ENCODE results near the gene NDUFA3. TPM values are rescaled to one million over a fixed set of nuclear protein-coding genes. Genes with fewer than 3 reads are reported as not detected.
A peak's percentile ranks its signal among the peaks of the same experiment; 100 is the strongest.

Gene NDUFA3
- total RNA-seq, 2 experiments from 2014 or later: 86.3 to 92.4 TPM

DNA sequence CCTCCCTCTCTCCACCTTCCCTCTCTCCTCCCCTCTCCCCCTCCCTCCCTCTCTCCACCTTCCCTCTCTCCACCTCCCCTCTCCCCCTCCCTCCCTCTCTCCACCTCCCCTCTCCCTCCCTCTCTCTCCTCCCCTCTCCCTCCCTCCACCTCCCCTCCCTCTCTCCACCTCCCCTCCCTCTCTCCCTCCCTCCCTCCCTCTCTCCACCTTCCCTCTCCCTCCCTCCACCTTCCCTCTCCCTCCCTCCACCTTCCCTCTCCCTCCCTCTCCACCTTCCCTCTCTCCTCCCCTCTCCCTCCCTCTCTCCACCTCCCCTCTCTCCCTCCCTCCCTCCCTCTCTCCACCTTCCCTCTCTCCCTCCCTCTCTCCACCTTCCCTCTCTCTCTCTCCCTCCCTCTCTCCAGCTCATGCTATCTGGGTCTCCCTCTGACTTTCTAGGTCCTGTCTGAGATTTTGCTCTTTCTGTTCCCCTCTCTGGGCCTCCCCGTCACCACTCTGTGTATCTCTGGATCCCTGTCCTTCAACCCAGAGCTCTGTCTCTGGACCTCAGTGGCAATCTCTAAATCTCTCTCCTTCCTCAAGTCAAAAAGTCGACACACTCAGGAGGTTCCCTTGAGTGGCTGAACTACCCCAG lies 31.4 kb downstream of the NDUFA3 start:
- Histone ChIP-seq H3K9me3 (ENCODE audit: low read length) (no peaks in the 10 kb centered on the region), H3K4me2 (ENCODE audit: low read length) (no peak overlapping the region), H4K20me1 (ENCODE audit: insufficient read depth, low read length) (no peaks in the 10 kb centered on the region), H3K36me3 (ENCODE audit: insufficient read depth, low read length) (peaks cover 25% of the 10 kb centered on the region), H3K27ac (ENCODE audit: low read depth, low read length, poor library complexity, severe bottlenecking) (no peak overlapping the region), H2AFZ (ENCODE audit: low read length) (no peak overlapping the region), H3K9me2 (ENCODE audit: insufficient read depth, low read length) (no peaks in the 10 kb centered on the region), H3K4me3 (ENCODE audit: low read depth, low read length, poor library complexity, severe bottlenecking) (no peak overlapping the region), H3K4me1 (ENCODE audit: insufficient read depth, low read length, poor library complexity, severe bottlenecking) (peaks cover 14% of the 10 kb centered on the region), H3K79me2 (ENCODE audit: insufficient read depth, low read depth, low read length) (peaks cover 14% of the 10 kb centered on the region)
- TF ChIP-seq EZH2phosphoT487 (IDR thresholded peaks at IDR 0.05; ENCODE audit: borderline replicate concordance, low read depth, low read length): no peak
- TF ChIP-seq, protein P1, sequence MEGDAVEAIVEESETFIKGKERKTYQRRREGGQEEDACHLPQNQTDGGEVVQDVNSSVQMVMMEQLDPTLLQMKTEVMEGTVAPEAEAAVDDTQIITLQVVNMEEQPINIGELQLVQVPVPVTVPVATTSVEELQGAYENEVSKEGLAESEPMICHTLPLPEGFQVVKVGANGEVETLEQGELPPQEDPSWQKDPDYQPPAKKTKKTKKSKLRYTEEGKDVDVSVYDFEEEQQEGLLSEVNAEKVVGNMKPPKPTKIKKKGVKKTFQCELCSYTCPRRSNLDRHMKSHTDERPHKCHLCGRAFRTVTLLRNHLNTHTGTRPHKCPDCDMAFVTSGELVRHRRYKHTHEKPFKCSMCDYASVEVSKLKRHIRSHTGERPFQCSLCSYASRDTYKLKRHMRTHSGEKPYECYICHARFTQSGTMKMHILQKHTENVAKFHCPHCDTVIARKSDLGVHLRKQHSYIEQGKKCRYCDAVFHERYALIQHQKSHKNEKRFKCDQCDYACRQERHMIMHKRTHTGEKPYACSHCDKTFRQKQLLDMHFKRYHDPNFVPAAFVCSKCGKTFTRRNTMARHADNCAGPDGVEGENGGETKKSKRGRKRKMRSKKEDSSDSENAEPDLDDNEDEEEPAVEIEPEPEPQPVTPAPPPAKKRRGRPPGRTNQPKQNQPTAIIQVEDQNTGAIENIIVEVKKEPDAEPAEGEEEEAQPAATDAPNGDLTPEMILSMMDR (conservative IDR thresholded peaks at IDR 0.05; ENCODE audit: low read length): no peak
- ChIA-PET POLR2A (no interaction called here), CTCF (ENCODE audit: unreplicated experiment) (no interaction called here)
- no TSS peak for BruUV-seq (replicated peaks)
- intact Hi-C loops (cut with micrococcal nuclease; ENCODE audit: unreplicated experiment): no loop called here
- DNase-seq (ENCODE audit: low spot score): no peak

DNA sequence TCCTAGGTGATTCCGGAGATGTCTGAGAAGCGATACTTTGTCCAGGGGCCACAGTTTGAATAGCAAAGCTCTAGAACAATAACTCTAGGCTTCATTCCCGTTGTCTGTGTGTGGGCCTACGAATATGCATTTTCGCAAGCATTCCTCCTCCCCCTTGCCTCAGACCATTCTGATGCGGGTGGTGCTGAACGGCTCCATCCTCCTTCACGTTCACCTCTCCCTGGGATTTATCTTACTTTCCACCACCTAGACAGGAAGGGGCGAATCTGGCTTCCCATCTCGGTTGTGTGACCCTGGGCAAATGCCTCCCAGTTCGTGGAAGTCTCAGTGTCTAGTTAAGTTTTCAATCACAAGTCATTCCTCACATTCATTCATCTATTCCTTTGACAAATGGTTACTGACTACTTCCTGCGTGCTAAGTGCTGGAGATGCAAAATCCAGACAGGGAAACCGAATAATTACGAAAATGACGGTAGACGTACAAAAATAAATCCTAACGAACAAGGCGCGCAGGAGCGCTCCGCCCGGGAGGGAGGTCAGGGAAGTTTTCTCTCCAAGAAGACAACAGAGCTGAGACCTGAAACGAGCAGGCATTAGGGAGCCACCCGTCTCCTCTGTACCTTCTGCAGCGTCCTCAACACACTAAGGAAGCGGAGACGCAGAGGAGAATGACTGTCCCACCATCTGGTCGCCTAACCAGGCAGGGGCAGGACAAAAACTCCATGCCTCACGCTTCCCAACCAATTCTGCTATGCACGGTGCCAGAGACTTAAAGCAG lies 33.6 kb downstream of the NDUFA3 start:
- peaks cover 34% of the 10 kb centered on the region for H3K79me2 ChIP-seq (ENCODE audit: insufficient read depth, low read depth, low read length)
- peak overlapping the region; percentile 71 for H3K4me3 ChIP-seq (ENCODE audit: low read depth, low read length, poor library complexity, severe bottlenecking)
- peak overlapping the region; percentile 92 for H3K4me2 ChIP-seq (ENCODE audit: low read length)
- no TSS peak for BruUV-seq (replicated peaks)
- peak overlapping the region; percentile 79; the same call in 1 of the 2 replicates for H2AFZ ChIP-seq (ENCODE audit: low read length)
- H4K20me1 ChIP-seq (ENCODE audit: insufficient read depth, low read length): no peaks in the 10 kb centered on the region; the same call in 1 of the 2 replicates
- DNase-seq (ENCODE audit: low spot score): no peak
- peaks cover 21% of the 10 kb centered on the region for H3K4me1 ChIP-seq (ENCODE audit: insufficient read depth, low read length, poor library complexity, severe bottlenecking)
- peak overlapping the region; percentile 35 for H3K27ac ChIP-seq (ENCODE audit: low read depth, low read length, poor library complexity, severe bottlenecking)
- no peaks in the 10 kb centered on the region for H3K9me3 ChIP-seq (ENCODE audit: low read length)
- no peaks in the 10 kb centered on the region for H3K9me2 ChIP-seq (ENCODE audit: insufficient read depth, low read length)
- TF ChIP-seq EZH2phosphoT487 (IDR thresholded peaks at IDR 0.05; ENCODE audit: borderline replicate concordance, low read depth, low read length): no peak
- TF ChIP-seq, protein P1 (conservative IDR thresholded peaks at IDR 0.05; ENCODE audit: low read length): no peak
- POLR2A ChIA-PET: interaction anchor here (0.5 to 1.2 kb wide), 5 partner anchors 17 to 53 kb away, joined by 3 to 9 read pairs (median 7); partner anchors contain the start of genes LENG1, MBOAT7, PRPF31 and TFPT
- CTCF ChIA-PET (ENCODE audit: unreplicated experiment): interaction anchor here (0.6 to 1.0 kb wide), 3 partner anchors 21 to 53 kb away, joined by 3 to 6 read pairs (median 4); partner anchors contain the start of genes MBOAT7, PRPF31 and TFPT
- intact Hi-C loops (cut with micrococcal nuclease; ENCODE audit: unreplicated experiment): loop anchor here (2.0 kb wide), 1 partner anchor 23 kb away; the partner anchor contains the start of gene LENG1
- peaks cover 31% of the 10 kb centered on the region for H3K36me3 ChIP-seq (ENCODE audit: insufficient read depth, low read length)

Data from OCI-LY7 (cell line).